ENCODE data around the gene ESPNL.

ESPNL gene

GRCh38 chr2:238140040-238140439 lies 39.9 kb downstream of the ESPNL start:
- TF ChIP-seq GATA2 (IDR thresholded peaks at IDR 0.05; ENCODE audit: low read depth, low read length) (no peak), GATA3 (IDR thresholded peaks at IDR 0.05; ENCODE audit: low read depth, low read length) (no peak)

- TF ChIP-seq GATA2 (IDR thresholded peaks at IDR 0.05; ENCODE audit: low read depth, low read length) (no peak), GATA3 (IDR thresholded peaks at IDR 0.05; ENCODE audit: low read depth, low read length) (no peak)
These were observed 40.8 kb downstream of the ESPNL start for GRCh38 chr2:238140721-238141540.

- TF ChIP-seq GATA2 (IDR thresholded peaks at IDR 0.05; ENCODE audit: low read depth, low read length) = no peak
- TF ChIP-seq GATA3 (IDR thresholded peaks at IDR 0.05; ENCODE audit: low read depth, low read length) = no peak
These were observed 41.6 kb downstream of the ESPNL start for GRCh38 chr2:238141541-238142318.

- TF ChIP-seq GATA2 (IDR thresholded peaks at IDR 0.05; ENCODE audit: low read depth, low read length) (no peak), GATA3 (IDR thresholded peaks at IDR 0.05; ENCODE audit: low read depth, low read length) (no peak)
These were observed 42.5 kb downstream of the ESPNL start for GRCh38 chr2:238142382-238143205.

- TF ChIP-seq GATA3 (IDR thresholded peaks at IDR 0.05; ENCODE audit: low read depth, low read length) = no peak
- no peak for TF ChIP-seq GATA2 (IDR thresholded peaks at IDR 0.05; ENCODE audit: low read depth, low read length)
These were observed 43.3 kb downstream of the ESPNL start for GRCh38 chr2:238143239-238143951.

- TF ChIP-seq GATA3 (IDR thresholded peaks at IDR 0.05; ENCODE audit: low read depth, low read length) (no peak), GATA2 (IDR thresholded peaks at IDR 0.05; ENCODE audit: low read depth, low read length) (no peak)
These were observed 44.1 kb downstream of the ESPNL start for GRCh38 chr2:238144262-238144661.

- TF ChIP-seq GATA3 (IDR thresholded peaks at IDR 0.05; ENCODE audit: low read depth, low read length) (no peak), GATA2 (IDR thresholded peaks at IDR 0.05; ENCODE audit: low read depth, low read length) (no peak)
These were observed 44.9 kb downstream of the ESPNL start for GRCh38 chr2:238145046-238145445.

- no peak for TF ChIP-seq GATA2 (IDR thresholded peaks at IDR 0.05; ENCODE audit: low read depth, low read length)
- no peak for TF ChIP-seq GATA3 (IDR thresholded peaks at IDR 0.05; ENCODE audit: low read depth, low read length)
These were observed 45.7 kb downstream of the ESPNL start for GRCh38 chr2:238145851-238146250.

- no peak for TF ChIP-seq GATA2 (IDR thresholded peaks at IDR 0.05; ENCODE audit: low read depth, low read length)
- TF ChIP-seq GATA3 (IDR thresholded peaks at IDR 0.05; ENCODE audit: low read depth, low read length) = no peak
These were observed 46.9 kb downstream of the ESPNL start for GRCh38 chr2:238146884-238147544.

GRCh38 chr2:238148981-238149380 lies 48.8 kb downstream of the ESPNL start:
- TF ChIP-seq GATA3 (IDR thresholded peaks at IDR 0.05; ENCODE audit: low read depth, low read length) = no peak
- TF ChIP-seq GATA2 (IDR thresholded peaks at IDR 0.05; ENCODE audit: low read depth, low read length) = no peak

- no peak for TF ChIP-seq GATA2 (IDR thresholded peaks at IDR 0.05; ENCODE audit: low read depth, low read length)
- TF ChIP-seq GATA3 (IDR thresholded peaks at IDR 0.05; ENCODE audit: low read depth, low read length) = no peak
These were observed 49.9 kb downstream of the ESPNL start for GRCh38 chr2:238149841-238150572.

- TF ChIP-seq GATA2 (IDR thresholded peaks at IDR 0.05; ENCODE audit: low read depth, low read length) (no peak), GATA3 (IDR thresholded peaks at IDR 0.05; ENCODE audit: low read depth, low read length) (no peak)
These were observed 50.5 kb downstream of the ESPNL start for GRCh38 chr2:238150686-238151085.
